Transverse colon (tissue), 4 donors: ENCODE results near the gene NCS1. TPM values are rescaled to one million over a fixed set of nuclear protein-coding genes. Genes with fewer than 3 reads are reported as not detected.

ENCODE experiments used
- DNase-seq: peaks from one replicate; pipeline ENCODE4 v3.0.0-alpha.2; 2019
- H3K27ac ChIP-seq, 4 donors: fragments of 200-600 bp; sonication (generic); 2 replicates each; pipeline ENCODE4 v1.5.1; 2016 to 2018; ENCODE audit warnings: inconsistent platforms in 4 of 4
- H3K27me3 ChIP-seq: fragments of 200-600 bp; sonication (generic); 2 replicates; pipeline ENCODE4 v1.5.1; 2017; ENCODE audit warnings: inconsistent platforms
- H3K36me3 ChIP-seq, 4 donors: fragments of 200-600 bp; sonication (generic); 2 replicates each; pipeline ENCODE4 v1.5.1; 2017 to 2019; ENCODE audit warnings: inconsistent platforms in 4 of 4
- H3K4me1 ChIP-seq, 4 donors: fragments of 200-600 bp; sonication (generic); 2 replicates each; pipeline ENCODE4 v1.5.1; 2017 to 2020; ENCODE audit warnings: inconsistent platforms in 4 of 4
- H3K4me3 ChIP-seq, 4 donors: fragments of 200-600 bp; sonication (generic); 1 replicate in 1 of 4; 2 replicates in 3 of 4; pipeline versions ENCODE4 v1.5.1 to v1.6.1; 2017 to 2019; ENCODE audit warnings: inconsistent platforms in 4 of 4
- H3K9me3 ChIP-seq, 2 donors: fragments of 200-600 bp; sonication (generic); 2 replicates each; pipeline ENCODE4 v1.5.1; 2017 to 2019; ENCODE audit warnings: inconsistent platforms in 2 of 2
- EP300 ChIP-seq: sonication (generic); formaldehyde crosslinking; IDR thresholded peaks from one replicate; pipeline ENCODE4 v1.6.1; 2017; ENCODE audit warnings: antibody characterized with exemption, low read depth
- POLR2A ChIP-seq: fragments of 450-650 bp; IDR thresholded peaks from one replicate; pipeline ENCODE4 v1.6.1; 2016; ENCODE audit warnings: antibody characterized with exemption, mild to moderate bottlenecking, moderate library complexity
- POLR2AphosphoS5 ChIP-seq, 3 donors: sonication (generic); formaldehyde crosslinking; IDR thresholded peaks; one replicate each; pipeline ENCODE4 v1.6.1; 2016; ENCODE audit warnings: antibody characterized with exemption in 3 of 3
- WGBS, 2 donors: methylation state at CpG; one replicate each; pipeline ENCODE4 v1.1.5; 2018; ENCODE audit warnings: low coverage in 1 of 2; 5-methylcytosine and 5-hydroxymethylcytosine counted together
- in situ Hi-C, 4 donors: fragments of 200-750 bp; cut with MboI; loops; one replicate each; pipeline versions ENCODE4 v1.15.0 to v1.15.1; 2017; ENCODE audit warnings: low sequenced_read_pairs in 3 of 4, low pct_ligation_motif_present in 1 of 4, low pct_unique_long_range_greater_than_20kb in 1 of 4
- intact Hi-C: fragments of 100-400 bp; cut with DNase I; formaldehyde crosslinking; loops from one replicate; pipeline ENCODE4 v1.15.1; 2023; ENCODE audit warnings: low total_unique reads
- total RNA-seq, 4 donors: library from RNA; depleted of rRNA; stranded (reverse); fragments of >200 nt; gene quantifications; one replicate each; pipeline ENCODE4 v1.1.0, GENCODE V29; 2016
- TF ChIP-seq, protein P1 (sequence below), 5 experiments: fragments of 200-600 bp in 3 of 5; fragments of 450-650 bp in 2 of 5; sonication (generic) in 3 of 5; IDR thresholded peaks; 1 replicate in 2 of 5; 2 replicates in 3 of 5; pipeline ENCODE4 v1.5.1; 2016 to 2017; ENCODE audit warnings: antibody characterized with exemption in 5 of 5, inconsistent platforms in 3 of 5, mild to moderate bottlenecking in 2 of 5, moderate library complexity in 1 of 5

Gene NCS1
- total RNA-seq, 4 donors from 2014 or later: 11.9 to 66.5 (median 25.9) TPM

GRCh38 chr9:130191749-130192120 lies 19.5 kb downstream of the NCS1 start:
- no peak for DNase-seq
- H3K4me3 ChIP-seq: no peak overlapping the region
- in situ Hi-C loops: no loop called here

DNA sequence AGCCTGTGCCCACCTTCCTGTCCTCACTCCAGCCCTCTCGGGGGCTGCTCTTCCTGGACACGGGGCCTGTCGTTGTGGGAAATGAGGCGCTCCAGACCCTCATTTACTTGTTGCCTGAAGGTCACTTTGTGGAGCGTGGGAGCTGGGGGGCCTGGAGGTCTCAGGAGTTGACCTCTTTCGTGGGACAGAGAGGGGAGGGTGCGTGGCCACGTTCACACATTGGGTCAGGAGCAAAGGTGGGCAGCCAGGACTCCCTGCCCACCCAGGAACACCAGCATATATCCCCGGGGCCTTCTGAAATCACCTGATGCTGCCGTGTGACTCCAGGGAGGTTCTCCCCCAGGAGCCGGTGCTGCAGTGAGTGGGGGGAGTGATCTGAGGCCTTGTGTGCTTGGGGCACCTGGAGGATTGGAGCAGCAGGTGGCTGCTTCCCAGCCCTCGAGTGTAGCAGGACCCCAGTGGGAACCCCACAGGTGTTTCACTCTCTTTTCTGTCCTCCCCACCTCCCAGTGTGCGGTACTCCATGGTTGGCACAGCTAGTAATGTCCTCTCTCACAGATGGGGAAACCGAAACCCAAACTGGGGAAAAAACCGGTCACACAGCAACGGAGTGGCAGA lies 20.3 kb downstream of the NCS1 start:
- intact Hi-C loops: loop anchor here (5.0 kb wide), 1 partner anchor 75 kb away; no protein-coding TSS in a partner anchor
- H3K36me3 ChIP-seq: no peaks in the 10 kb centered on the region
- no peaks in the 10 kb centered on the region for H3K27me3 ChIP-seq
- no peaks in the 10 kb centered on the region for H3K9me3 ChIP-seq
- in situ Hi-C loops: no loop called here
- no peak for TF ChIP-seq EP300
- TF ChIP-seq POLR2A: no peak
- no peak for TF ChIP-seq POLR2AphosphoS5 (IDR thresholded peaks at IDR 0.05)
- TF ChIP-seq, protein P1, sequence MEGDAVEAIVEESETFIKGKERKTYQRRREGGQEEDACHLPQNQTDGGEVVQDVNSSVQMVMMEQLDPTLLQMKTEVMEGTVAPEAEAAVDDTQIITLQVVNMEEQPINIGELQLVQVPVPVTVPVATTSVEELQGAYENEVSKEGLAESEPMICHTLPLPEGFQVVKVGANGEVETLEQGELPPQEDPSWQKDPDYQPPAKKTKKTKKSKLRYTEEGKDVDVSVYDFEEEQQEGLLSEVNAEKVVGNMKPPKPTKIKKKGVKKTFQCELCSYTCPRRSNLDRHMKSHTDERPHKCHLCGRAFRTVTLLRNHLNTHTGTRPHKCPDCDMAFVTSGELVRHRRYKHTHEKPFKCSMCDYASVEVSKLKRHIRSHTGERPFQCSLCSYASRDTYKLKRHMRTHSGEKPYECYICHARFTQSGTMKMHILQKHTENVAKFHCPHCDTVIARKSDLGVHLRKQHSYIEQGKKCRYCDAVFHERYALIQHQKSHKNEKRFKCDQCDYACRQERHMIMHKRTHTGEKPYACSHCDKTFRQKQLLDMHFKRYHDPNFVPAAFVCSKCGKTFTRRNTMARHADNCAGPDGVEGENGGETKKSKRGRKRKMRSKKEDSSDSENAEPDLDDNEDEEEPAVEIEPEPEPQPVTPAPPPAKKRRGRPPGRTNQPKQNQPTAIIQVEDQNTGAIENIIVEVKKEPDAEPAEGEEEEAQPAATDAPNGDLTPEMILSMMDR (IDR thresholded peaks at IDR 0.05): no peak
- no peak overlapping the region for H3K4me3 ChIP-seq
- WGBS, 2 donors: 77% methylated on average over 16 of the region's 16 CpGs; no CpG with 5 or more reads in 1 of the 2 donors
- peak overlapping the region; percentile 59 to 87 (median 81) for H3K27ac ChIP-seq
- peaks cover 22 to 58% (median 38%) of the 10 kb centered on the region in 4 donors for H3K4me1 ChIP-seq
- no peak for DNase-seq

More at GRCh38 chr9:130191749-130192120, 19.5 kb downstream of the NCS1 start:
- Histone ChIP-seq H3K36me3 (no peaks in the 10 kb centered on the region), H3K4me1 (peaks cover 19 to 59% (median 43%) of the 10 kb centered on the region in 4 donors), H3K27ac (peak overlapping the region; percentile 59 to 87 (median 81)), H3K27me3 (no peaks in the 10 kb centered on the region), H3K9me3 (no peaks in the 10 kb centered on the region)
- TF ChIP-seq, protein P1 (IDR thresholded peaks at IDR 0.05): no peak
- intact Hi-C loops: loop anchor here (5.0 kb wide), 1 partner anchor 74 kb away; no protein-coding TSS in a partner anchor
- WGBS, 2 donors: 81% methylated on average over 14 of the region's 14 CpGs; no CpG with 5 or more reads in 1 of the 2 donors

DNA sequence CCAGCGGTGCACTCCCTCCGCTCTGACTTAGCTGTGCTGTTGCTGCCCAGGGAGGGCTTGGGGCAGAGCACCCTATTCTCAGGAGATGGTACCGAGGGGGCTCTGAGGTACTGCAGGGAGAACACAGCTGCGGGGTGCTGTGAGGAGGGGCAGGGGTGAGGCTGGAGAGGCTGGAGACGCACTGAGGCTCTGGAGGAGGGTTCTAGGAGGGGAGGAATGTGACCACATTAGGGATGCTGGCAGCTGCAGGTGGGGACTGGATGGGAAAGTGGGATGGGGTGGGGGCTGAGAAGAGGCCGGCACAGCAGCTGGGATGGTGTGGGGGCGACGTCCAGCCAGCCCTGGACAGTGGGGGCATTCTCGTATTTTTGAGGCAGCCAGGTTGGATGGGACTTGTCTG lies 20.9 kb downstream of the NCS1 start:
- peaks cover 18 to 53% (median 35%) of the 10 kb centered on the region in 4 donors for H3K4me1 ChIP-seq
- H3K4me3 ChIP-seq: no peak overlapping the region
- peak overlapping the region; percentile 59 to 87 (median 81) for H3K27ac ChIP-seq
- intact Hi-C loops: loop anchor here (5.0 kb wide), 1 partner anchor 76 kb away; no protein-coding TSS in a partner anchor
- H3K36me3 ChIP-seq: no peaks in the 10 kb centered on the region
- TF ChIP-seq POLR2AphosphoS5 (IDR thresholded peaks at IDR 0.05) (no peak), EP300 (no peak), POLR2A (no peak)
- TF ChIP-seq, protein P1 (IDR thresholded peaks at IDR 0.05): no peak
- H3K27me3 ChIP-seq: no peaks in the 10 kb centered on the region
- no peaks in the 10 kb centered on the region for H3K9me3 ChIP-seq
- in situ Hi-C loops: no loop called here
- 61 to 80% methylated on average over 2 to 9 of the region's 9 CpGs for WGBS, 2 donors
- DNase-seq: no peak

DNA sequence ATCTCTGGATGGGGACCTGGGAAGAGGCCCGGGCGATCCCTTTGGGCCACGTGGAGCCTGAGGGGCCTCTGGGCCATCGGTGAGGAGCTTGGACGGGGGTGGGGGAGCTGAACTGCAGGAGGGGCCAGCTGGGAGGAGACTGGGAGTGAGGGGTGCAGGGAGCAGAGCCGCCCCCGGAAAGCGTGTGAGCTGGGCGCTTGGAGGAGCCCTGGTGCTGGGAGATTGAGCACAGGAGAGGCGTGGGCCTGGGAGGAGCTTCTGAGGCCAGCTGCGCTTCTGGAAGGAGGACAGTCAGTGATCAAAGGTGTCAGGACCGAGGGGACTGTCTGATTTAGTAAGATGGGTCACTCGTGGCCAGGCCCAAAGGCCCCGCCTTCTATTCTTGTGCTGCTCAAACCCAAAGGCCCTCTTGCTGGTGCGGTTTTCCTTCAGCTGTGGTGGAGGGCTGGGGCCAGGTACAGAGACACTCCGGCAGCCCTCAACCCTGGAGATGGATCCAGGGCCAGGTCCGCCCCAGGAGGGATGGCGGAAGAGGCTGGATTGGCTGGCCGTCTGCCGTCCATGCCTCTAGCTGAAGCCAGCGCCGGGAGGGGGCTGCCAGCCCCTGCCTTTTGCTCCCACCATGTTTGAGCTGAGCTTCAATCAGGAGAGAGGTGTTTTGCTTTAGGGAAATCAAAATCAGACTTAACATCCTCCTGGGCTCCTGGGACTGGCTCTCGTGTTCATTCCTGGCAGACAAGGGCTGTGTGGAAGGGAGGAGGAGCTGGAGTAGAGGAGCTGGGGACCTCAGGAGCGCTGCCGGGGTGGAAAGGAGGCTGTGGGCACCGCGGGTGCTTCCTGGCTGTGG lies 21.6 kb downstream of the NCS1 start:
- Histone ChIP-seq H3K4me3 (no peak overlapping the region), H3K27ac (peak overlapping the region; percentile 59 to 87 (median 81)), H3K27me3 (no peaks in the 10 kb centered on the region), H3K36me3 (no peaks in the 10 kb centered on the region), H3K9me3 (no peaks in the 10 kb centered on the region), H3K4me1 (peaks cover 15 to 51% (median 33%) of the 10 kb centered on the region in 4 donors)
- DNase-seq: no peak
- 70% methylated on average over 27 of the region's 27 CpGs; no CpG with 5 or more reads in 1 of the 2 donors for WGBS, 2 donors
- intact Hi-C loops: loop anchor here (5.0 kb wide), 1 partner anchor 76 kb away; no protein-coding TSS in a partner anchor
- TF ChIP-seq POLR2A (no peak), EP300 (no peak), POLR2AphosphoS5 (IDR thresholded peaks at IDR 0.05) (no peak)
- TF ChIP-seq, protein P1 (IDR thresholded peaks at IDR 0.05): no peak
- in situ Hi-C loops: no loop called here
